GM13976 (cell line): ENCODE results near the gene DZANK1.
"Not testable (repeated sequence)": the region's sequence is repeated elsewhere in the genome, so short reads cannot be mapped to it uniquely, and the experiment has no call there.

Source experiments
- DNase-seq: peaks from one replicate; pipeline ENCODE4 v3.0.0; 2012; ENCODE audit warnings: low spot score
- in situ Hi-C: fragments of 300-500 bp; cut with MboI; formaldehyde crosslinking; loops from one replicate; pipeline ENCODE4 v1.12.0; 2022; ENCODE audit warnings: low sequenced_read_pairs, mixed read lengths, inconsistent platforms; ENCODE audit not compliant: unreplicated experiment
- TF ChIP-seq, protein P1 (sequence below): IDR thresholded peaks from 2 replicates; pipeline ENCODE4 v1.5.1; 2012; ENCODE audit warnings: borderline replicate concordance, mild to moderate bottlenecking; ENCODE audit not compliant: insufficient read depth; ENCODE audit errors: extremely low read depth, missing control alignments, control extremely low read depth

DZANK1 gene

DNA sequence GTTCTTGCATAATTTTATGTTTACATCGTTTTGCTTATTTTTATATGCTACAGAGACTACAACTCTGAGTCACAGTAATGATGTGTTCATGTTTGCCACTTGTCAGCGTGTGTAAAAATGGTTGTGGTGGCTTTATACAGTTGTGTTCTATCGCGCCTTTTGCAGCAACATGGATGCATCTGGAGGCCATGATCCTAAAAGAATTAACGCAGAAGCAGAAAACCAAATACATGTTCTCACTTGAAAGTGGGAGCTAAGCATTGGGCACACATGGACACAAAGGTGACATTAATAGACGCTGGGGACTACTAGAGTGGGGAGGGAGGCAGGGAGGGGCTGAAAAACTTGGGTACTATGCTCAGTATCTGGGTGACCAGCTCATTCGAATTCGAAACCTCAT lies 39.9 kb upstream of the DZANK1 start:
- in situ Hi-C loops: no loop called here
- TF ChIP-seq, protein P1, sequence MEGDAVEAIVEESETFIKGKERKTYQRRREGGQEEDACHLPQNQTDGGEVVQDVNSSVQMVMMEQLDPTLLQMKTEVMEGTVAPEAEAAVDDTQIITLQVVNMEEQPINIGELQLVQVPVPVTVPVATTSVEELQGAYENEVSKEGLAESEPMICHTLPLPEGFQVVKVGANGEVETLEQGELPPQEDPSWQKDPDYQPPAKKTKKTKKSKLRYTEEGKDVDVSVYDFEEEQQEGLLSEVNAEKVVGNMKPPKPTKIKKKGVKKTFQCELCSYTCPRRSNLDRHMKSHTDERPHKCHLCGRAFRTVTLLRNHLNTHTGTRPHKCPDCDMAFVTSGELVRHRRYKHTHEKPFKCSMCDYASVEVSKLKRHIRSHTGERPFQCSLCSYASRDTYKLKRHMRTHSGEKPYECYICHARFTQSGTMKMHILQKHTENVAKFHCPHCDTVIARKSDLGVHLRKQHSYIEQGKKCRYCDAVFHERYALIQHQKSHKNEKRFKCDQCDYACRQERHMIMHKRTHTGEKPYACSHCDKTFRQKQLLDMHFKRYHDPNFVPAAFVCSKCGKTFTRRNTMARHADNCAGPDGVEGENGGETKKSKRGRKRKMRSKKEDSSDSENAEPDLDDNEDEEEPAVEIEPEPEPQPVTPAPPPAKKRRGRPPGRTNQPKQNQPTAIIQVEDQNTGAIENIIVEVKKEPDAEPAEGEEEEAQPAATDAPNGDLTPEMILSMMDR: no peak
- DNase-seq: no peak

DNA sequence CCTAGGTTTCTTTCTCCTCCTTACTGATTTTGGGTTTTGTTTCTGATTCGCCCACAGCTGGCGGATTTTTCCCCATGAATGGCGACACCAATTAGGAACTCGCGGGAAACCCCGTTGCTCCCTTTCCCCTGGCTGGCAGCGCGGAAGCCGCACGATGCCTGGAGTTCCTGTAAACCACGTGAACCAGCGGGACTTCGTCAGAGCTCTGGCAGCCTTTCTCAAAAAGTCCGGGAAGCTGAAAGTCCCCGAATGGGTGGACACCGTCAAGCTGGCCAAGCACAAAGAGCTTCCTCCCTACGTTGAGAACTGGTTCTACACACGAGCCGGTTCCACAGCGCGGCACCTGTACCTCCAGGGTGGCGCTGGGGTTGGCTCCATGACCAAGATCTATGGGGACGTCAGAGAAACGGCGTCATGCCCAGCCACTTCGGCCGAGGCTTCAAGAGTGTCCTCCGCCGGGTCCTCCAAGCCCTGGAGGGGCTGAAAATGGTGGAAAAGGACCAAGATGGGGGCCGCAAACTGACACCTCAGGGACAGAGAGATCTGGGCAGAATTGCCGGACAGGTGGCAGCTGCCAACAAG lies 37.7 kb upstream of the DZANK1 start:
- in situ Hi-C loops: no loop called here
- TF ChIP-seq, protein P1: no peak
- DNase-seq: no peak

DNA sequence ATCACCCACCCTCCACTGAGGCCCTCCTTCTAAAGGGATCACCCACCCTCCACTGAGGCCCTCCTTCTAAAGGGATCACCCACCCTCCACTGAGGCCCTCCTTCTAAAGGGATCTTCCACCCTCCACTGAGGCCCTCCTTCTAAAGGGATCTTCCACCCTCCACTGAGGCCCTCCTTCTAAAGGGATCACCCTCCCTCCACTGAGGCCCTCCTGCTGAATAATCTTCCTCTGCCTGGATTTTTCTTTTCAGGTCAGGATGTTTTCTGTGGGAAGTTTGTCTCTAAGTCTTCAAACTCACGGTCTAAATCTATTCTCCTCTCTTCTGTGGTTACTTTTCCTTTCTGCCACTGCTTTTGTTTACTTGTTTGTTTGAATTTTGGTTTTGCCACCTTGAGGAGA lies 34.8 kb upstream of the DZANK1 start:
- DNase-seq, in situ Hi-C loops: not testable (repeated sequence)

DNA sequence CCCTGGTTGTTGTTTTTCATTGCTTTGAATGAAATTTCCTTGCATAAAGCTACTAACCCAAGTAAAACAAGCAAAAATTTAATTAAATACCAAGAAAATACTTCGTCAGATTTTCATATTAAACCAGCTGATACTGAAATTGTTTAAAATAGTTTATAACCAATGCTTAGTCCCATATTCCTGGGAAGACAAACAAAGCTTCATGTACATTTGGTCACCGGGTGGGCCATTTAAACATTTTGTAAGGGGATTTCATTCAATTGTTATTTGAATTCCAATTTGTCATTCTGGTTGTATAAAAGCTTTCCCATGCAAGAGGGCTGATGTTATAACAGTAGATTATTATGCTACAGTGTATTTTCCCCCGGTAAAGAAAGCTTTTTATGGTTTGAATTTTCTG lies 30.8 kb upstream of the DZANK1 start:
- TF ChIP-seq, protein P1: no peak
- in situ Hi-C loops: no loop called here
- DNase-seq: no peak

DNA sequence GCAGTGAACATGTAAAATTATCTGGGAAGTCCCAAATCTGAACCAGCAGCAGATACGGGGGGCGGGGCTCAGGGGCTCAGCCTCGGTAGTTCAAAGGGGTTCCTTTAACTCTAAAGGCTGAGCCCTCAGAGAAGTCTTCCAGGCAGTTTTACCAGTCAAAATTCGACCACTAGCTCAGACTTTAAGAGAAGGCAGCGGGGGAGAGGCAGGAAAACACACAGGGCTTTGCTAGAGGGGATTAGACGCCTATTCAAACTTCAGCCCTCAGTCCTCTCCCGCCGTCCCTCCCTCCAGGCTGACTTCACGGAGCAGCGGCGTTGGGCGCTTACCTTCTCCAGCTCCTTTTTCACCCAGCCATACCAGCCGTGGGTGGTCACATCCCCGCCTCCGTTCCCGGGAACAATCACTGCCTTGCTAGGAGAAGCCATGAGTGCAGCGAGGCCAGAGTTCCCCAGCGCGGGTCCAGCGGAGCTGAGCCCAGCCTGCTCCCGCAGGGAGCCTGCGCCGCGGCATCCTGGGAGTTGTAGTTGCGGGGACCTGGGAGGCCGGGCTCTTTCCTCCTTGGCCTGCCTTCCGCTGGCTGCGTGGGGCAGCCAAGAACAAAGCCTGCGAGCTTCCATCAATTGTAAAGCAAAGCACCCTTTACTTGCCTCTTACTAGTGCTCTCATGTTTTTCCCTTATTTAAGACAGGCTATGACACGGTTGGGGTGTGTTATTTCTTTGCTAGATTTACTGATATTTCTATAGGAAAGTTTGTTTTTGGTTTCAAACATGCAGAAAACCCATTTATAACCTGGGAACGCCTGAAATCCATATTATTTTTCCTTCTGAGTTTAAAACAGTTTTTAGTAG lies 30.1 kb upstream of the DZANK1 start, which contains the start of gene RBBP9:
RBBP9 (minus strand) TSS at position 486 of the 853 bp plus-strand sequence; CDS start at position 428, 58 bp downstream.
- TF ChIP-seq, protein P1: no peak
- in situ Hi-C loops: no loop called here
- DNase-seq: peak; percentile 89

DNA sequence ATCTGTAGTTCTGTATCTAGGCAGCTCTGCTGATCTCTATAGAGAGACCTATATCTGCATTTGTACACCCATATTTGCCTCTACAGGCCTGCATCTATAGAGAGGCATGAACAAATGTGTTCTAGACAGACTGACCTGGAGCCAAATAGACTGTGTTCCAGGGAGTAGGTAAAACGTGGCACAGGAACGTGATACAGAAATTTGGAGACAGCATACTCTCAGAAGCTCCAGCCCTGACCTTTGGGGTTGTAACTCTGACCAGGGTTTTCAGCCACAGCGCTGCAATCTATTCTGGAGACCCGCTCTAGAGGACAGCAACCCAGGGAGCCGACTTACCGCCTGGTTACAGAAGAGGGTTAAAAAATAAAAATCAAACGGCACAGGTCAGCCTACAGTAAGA lies 29.2 kb upstream of the DZANK1 start:
- in situ Hi-C loops: no loop called here
- no peak for DNase-seq
- TF ChIP-seq, protein P1: no peak

DNA sequence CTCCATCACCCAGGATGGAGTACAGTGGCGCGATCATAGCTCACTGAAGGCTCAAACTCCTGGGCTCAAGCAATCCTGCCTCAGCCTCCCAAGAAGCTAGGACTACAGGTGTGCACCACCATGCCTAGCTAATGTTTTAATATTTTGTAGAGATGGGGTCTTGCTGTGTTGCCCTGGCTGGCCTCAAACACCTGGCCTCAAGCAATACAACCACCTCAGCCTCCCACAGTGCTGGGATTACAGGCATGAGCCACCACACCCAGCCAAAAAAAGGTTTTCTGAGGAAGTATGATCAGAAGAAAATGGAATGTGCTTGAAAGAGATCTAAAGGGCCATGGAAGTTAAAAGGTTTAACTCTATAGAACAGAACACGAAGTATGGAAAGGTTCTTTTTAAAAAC lies 21.5 kb upstream of the DZANK1 start:
- in situ Hi-C loops: no loop called here
- TF ChIP-seq, protein P1: no peak
- no peak for DNase-seq
